ENCODE data around the gene ZHX3.

Gene ZHX3

DNA sequence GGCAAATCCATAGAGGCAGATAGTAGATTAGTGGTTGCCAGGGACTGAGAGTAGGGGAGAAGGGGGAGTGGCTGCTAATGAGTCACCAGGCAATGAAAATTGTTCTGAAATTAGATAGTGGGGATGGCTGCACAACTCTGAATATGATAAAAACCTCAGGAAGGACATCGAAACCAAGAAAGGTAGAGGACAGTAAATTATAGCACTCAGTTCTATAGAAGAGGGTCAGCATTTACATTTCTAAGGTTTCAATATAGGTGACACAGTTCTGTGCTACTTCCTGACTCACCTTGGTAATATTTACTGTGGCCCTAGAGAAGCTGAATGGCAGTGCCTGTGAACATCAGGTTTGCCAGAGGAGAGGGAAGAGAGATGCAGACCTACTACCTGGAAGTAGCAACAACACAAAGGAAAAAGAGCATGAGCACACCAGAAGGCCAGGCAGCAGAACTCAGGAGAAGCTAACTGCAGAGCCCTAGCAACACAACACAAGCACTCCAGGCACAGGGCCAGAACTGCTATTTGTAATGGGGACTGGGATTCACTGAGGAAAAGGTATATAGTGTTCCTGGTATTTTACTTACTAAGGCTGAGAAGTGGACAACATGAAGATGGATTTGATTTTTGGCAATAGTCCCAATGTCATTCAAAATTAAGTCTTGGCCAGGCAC is 104.2 kb downstream of the ZHX3 start:
- H3K9ac ChIP-seq (ENCODE audit: low read depth, low read length) = no peak overlapping the region
- no peaks in the 10 kb centered on the region for H3K4me1 ChIP-seq (ENCODE audit: insufficient read depth, low read length)
- H3K4me3 ChIP-seq (ENCODE audit: low read length) = no peak overlapping the region
- no peaks in the 10 kb centered on the region for H3K36me3 ChIP-seq (ENCODE audit: insufficient read depth, low read depth, low read length)
- H3K27ac ChIP-seq (ENCODE audit: low read length) = no peak overlapping the region
- H3K27me3 ChIP-seq (ENCODE audit: insufficient read depth, low read length) = no peaks in the 10 kb centered on the region
- H3K9me3 ChIP-seq (ENCODE audit: insufficient read depth, low read depth, low read length) = no peaks in the 10 kb centered on the region

DNA sequence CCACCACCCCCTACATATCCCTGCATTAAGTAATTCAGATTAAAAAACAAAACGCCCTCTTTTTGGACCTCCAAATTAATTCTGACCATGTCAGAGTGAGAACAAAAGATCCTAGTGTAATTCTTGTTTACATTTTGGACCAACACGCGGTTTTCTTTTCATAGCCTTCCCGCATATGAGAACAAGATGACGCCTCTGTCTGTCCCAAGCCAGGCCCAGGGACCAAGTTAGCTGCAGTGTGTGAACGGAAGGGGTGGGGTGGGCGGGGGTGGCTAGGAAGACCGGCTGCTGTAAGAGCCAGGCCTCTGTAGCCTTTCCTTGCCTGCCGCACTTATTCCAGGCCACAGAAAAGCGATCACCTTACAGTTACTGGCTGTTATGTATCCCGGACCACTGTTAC is 112.2 kb downstream of the ZHX3 start:
- Histone ChIP-seq H3K4me3 (ENCODE audit: low read length) (no peak overlapping the region), H3K27me3 (ENCODE audit: insufficient read depth, low read length) (no peaks in the 10 kb centered on the region), H3K36me3 (ENCODE audit: insufficient read depth, low read depth, low read length) (no peaks in the 10 kb centered on the region), H3K27ac (ENCODE audit: low read length) (no peak overlapping the region), H3K9me3 (ENCODE audit: insufficient read depth, low read depth, low read length) (no peaks in the 10 kb centered on the region), H3K4me1 (ENCODE audit: insufficient read depth, low read length) (no peaks in the 10 kb centered on the region), H3K9ac (ENCODE audit: low read depth, low read length) (no peak overlapping the region)

DNA sequence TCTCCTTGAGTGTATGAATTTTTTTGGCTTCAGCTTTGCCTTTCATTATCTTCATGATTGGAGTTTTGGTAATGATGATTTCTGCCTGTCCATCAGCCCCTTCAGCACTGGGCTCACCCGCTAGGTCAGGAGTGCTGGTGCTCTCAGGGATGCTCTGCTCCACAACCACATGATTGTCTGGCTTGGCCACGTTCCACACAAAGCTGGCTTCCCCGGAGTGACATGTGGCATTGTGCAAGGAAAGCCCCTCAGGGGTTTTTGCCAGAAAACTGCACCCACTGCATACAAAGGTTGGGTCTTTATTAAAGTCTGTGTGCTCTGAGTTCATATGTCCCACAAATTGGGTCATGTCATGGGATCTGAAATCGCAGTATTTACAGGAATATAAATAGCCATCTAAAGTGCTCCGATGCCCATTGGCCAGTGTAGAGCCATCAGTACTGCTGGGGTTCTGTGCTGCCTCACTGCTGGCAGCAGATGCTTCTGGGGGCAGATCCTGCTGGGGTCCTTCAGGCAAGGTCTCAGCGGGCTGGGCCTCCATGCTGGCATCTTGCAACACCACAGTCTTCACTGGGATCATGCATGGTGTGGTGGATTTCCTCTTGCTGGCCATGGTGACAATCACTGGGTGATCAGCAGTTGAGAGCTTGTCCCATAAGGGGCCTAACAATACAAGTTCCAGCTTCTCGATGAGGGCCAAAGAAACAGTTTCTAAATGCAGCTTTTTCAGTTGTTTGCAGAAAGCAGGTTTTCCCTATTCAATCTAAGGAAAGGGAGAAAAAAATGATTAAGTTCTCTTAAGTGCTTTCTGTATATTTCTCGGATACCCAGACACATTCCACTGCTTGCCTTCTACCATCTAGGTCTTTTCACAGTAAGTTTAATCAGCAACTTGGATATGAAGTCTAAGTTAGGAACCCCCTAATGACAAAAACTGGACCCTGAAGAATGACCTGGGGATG is 112.9 kb downstream of the ZHX3 start:
- H3K27me3 ChIP-seq (ENCODE audit: insufficient read depth, low read length) = no peaks in the 10 kb centered on the region
- no peaks in the 10 kb centered on the region for H3K4me1 ChIP-seq (ENCODE audit: insufficient read depth, low read length)
- H3K36me3 ChIP-seq (ENCODE audit: insufficient read depth, low read depth, low read length) = no peaks in the 10 kb centered on the region

DNA sequence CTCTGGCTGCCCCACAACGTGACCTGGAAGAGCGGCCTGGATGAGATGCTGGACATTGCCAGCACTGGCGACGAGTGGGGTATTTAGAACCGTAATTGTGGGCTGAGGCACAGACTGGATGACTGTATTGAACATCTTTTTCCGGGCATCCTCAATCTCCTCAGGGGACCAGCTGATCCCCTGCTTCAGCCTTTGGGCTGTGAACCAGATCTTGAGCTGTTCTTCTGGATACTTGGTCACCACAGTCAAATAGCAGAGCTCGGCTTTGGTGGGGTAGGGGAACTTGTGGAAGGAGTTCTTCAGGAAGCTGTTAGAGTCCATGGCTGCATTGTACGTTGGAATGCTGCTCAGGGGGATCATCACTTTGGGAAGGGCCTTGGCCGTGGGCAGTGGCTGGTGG is 113.9 kb downstream of the ZHX3 start:
- H3K9me3 ChIP-seq (ENCODE audit: insufficient read depth, low read depth, low read length) = no peaks in the 10 kb centered on the region; the same call in 1 of the 2 replicates
- H3K27ac ChIP-seq (ENCODE audit: low read length) = no peak overlapping the region
- no peak overlapping the region for H3K9ac ChIP-seq (ENCODE audit: low read depth, low read length)
- no peak overlapping the region for H3K4me3 ChIP-seq (ENCODE audit: low read length)
- no peaks in the 10 kb centered on the region for H3K4me1 ChIP-seq (ENCODE audit: insufficient read depth, low read length)
- no peaks in the 10 kb centered on the region for H3K27me3 ChIP-seq (ENCODE audit: insufficient read depth, low read length)
- no peaks in the 10 kb centered on the region for H3K36me3 ChIP-seq (ENCODE audit: insufficient read depth, low read depth, low read length)

More for the DNA sequence above, 112.9 kb downstream of the ZHX3 start:
- H3K9ac ChIP-seq (ENCODE audit: low read depth, low read length) = no peak overlapping the region
- no peaks in the 10 kb centered on the region for H3K9me3 ChIP-seq (ENCODE audit: insufficient read depth, low read depth, low read length)
- H3K27ac ChIP-seq (ENCODE audit: low read length) = no peak overlapping the region
- no peak overlapping the region for H3K4me3 ChIP-seq (ENCODE audit: low read length)

DNA sequence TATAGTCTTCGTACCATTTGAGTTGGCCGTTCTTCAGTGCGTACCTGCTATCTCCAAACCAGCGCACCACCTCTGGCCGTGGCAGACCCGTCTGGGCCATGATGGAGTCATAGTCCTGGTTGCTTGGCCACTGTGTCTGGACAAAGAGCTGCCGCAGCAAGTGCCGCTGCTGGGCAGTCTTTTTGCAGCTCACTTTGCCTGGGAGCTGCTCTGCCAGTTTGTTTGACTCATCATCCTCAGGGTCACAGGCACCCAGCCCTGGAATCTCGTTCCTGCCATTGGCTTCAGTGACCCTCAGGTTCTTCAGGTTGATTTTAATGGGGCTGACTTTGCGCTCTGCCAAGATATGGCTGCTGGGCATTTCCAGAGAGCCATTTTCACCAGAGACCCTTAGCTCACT is 115.1 kb downstream of the ZHX3 start:
- H3K4me3 ChIP-seq (ENCODE audit: low read length) = no peak overlapping the region
- no peaks in the 10 kb centered on the region for H3K36me3 ChIP-seq (ENCODE audit: insufficient read depth, low read depth, low read length)
- no peak overlapping the region for H3K27ac ChIP-seq (ENCODE audit: low read length)
- H3K9me3 ChIP-seq (ENCODE audit: insufficient read depth, low read depth, low read length) = peaks cover 6% of the 10 kb centered on the region; the same call in 1 of the 2 replicates
- no peaks in the 10 kb centered on the region for H3K27me3 ChIP-seq (ENCODE audit: insufficient read depth, low read length)
- H3K4me1 ChIP-seq (ENCODE audit: insufficient read depth, low read length) = no peaks in the 10 kb centered on the region
- H3K9ac ChIP-seq (ENCODE audit: low read depth, low read length) = no peak overlapping the region

DNA sequence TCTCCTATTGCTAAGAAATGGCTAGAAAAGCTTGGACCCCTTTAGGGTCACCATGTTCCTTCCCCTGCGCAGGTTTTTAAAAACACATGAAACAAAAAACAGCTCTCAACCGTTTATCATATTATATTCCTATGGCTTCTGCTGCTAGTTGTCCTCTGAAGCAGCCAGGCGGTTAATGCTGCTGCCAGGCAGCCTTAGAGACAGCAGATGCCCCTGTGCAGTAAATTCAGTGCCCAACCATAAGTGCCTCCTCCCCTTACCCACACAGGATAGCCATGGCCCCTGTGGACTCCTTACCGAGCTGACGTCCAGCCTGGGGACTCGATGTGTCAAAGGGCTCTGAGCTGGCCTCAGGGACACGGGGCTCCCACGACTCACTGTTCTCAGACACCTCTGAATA is 115.8 kb downstream of the ZHX3 start:
- peaks cover 6% of the 10 kb centered on the region; the same call in 1 of the 2 replicates for H3K9me3 ChIP-seq (ENCODE audit: insufficient read depth, low read depth, low read length)
- no peak overlapping the region for H3K4me3 ChIP-seq (ENCODE audit: low read length)
- no peaks in the 10 kb centered on the region for H3K27me3 ChIP-seq (ENCODE audit: insufficient read depth, low read length)
- no peak overlapping the region for H3K27ac ChIP-seq (ENCODE audit: low read length)
- no peaks in the 10 kb centered on the region for H3K4me1 ChIP-seq (ENCODE audit: insufficient read depth, low read length)
- no peak overlapping the region for H3K9ac ChIP-seq (ENCODE audit: low read depth, low read length)
- H3K36me3 ChIP-seq (ENCODE audit: insufficient read depth, low read depth, low read length) = no peaks in the 10 kb centered on the region

DNA sequence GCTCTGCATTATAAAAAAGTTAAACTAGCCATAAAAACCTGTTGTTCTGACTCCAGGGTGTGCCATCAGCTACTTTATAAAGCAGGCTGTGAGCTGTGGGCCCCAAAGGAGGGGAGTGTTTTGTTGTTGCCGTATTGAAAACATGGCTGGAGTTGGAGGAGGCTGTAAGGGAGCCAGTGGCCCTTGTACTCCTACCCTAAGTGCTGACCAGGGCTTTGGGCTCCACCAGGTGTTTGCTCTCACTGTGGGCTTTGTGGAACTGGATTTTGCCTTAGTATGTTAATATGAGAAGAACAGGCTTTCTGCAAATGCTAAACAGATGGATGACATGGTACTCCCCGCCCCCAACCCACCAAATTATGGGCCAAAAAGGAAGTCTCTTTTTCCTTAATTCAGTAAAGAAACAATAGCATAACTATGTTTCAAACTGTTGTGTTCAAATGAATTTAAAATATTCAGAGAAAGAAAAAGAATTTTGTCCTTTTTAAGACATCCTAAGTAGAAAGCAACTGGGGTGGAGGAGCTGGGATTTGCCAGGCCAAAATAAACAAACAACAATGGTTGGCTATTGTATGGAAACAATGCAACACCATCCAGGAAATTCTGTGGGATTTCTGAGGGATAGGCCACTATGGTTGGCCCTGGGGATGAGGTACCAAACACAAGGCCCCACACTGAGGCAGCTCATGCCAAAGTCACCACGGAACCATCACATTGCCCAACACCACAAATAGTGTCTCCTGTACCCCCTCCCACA is 116.9 kb downstream of the ZHX3 start:
- Histone ChIP-seq H3K27me3 (ENCODE audit: insufficient read depth, low read length) (no peaks in the 10 kb centered on the region), H3K36me3 (ENCODE audit: insufficient read depth, low read depth, low read length) (no peaks in the 10 kb centered on the region), H3K4me3 (ENCODE audit: low read length) (no peak overlapping the region), H3K9ac (ENCODE audit: low read depth, low read length) (no peak overlapping the region), H3K4me1 (ENCODE audit: insufficient read depth, low read length) (no peaks in the 10 kb centered on the region), H3K9me3 (ENCODE audit: insufficient read depth, low read depth, low read length) (peaks cover 6% of the 10 kb centered on the region; the same call in 1 of the 2 replicates), H3K27ac (ENCODE audit: low read length) (no peak overlapping the region)

DNA sequence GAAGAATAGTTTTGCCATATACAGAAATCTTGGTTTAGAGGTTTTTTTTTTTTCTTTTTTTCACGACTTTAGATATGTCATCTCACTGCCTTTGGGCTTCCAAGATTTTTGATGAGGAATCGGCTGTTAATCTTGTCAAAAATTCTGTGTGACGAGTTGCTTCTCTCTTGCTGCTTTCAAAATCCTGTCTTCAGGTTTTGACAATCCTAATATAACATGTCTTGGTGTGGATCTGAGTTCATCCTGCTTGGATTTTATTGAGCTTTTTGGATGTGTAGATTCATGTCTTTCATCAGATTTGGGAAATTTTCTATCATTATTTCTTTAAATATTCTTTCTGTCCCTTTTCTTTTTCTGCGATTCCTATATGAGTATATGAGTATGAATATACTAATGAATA is 119.1 kb downstream of the ZHX3 start:
- H3K36me3 ChIP-seq (ENCODE audit: insufficient read depth, low read depth, low read length) = no peaks in the 10 kb centered on the region
- H3K4me1 ChIP-seq (ENCODE audit: insufficient read depth, low read length) = no peaks in the 10 kb centered on the region
- H3K9ac ChIP-seq (ENCODE audit: low read depth, low read length) = no peak overlapping the region
- H3K27ac ChIP-seq (ENCODE audit: low read length) = no peak overlapping the region
- H3K4me3 ChIP-seq (ENCODE audit: low read length) = no peak overlapping the region
- H3K27me3 ChIP-seq (ENCODE audit: insufficient read depth, low read length) = no peaks in the 10 kb centered on the region
- peaks cover 6% of the 10 kb centered on the region; the same call in 1 of the 2 replicates for H3K9me3 ChIP-seq (ENCODE audit: insufficient read depth, low read depth, low read length)

DNA sequence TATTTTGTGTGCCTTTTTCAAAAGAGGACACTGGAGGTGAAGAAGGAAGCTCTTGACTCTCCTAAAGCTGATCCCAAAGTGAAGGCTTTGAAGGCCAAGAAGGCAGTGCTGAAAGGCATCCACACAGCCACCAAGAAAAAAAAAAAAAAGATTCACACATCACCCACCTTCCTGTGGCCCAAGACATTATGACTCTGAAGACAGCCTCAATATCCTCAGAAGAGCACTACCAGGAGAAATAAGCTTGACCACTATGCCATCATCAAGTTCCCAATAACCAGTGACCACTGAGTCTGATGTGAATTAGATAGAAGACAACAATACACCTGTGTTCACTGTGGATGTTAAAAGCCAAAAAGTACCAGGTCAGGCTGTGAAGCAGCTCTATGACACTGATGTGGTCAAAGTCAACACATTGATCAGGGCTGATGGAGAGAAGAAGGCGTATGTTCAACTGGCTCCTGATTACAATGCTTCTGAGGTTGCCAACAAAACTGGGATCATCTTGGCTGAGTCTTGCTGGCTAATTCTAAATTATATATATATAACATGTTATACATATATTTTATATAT is 120.8 kb downstream of the ZHX3 start:
- Histone ChIP-seq H3K4me1 (ENCODE audit: insufficient read depth, low read length) (no peaks in the 10 kb centered on the region), H3K27me3 (ENCODE audit: insufficient read depth, low read length) (no peaks in the 10 kb centered on the region), H3K36me3 (ENCODE audit: insufficient read depth, low read depth, low read length) (no peaks in the 10 kb centered on the region), H3K9ac (ENCODE audit: low read depth, low read length) (no peak overlapping the region), H3K9me3 (ENCODE audit: insufficient read depth, low read depth, low read length) (peaks cover 6% of the 10 kb centered on the region), H3K27ac (ENCODE audit: low read length) (no peak overlapping the region), H3K4me3 (ENCODE audit: low read length) (no peak overlapping the region)

DNA sequence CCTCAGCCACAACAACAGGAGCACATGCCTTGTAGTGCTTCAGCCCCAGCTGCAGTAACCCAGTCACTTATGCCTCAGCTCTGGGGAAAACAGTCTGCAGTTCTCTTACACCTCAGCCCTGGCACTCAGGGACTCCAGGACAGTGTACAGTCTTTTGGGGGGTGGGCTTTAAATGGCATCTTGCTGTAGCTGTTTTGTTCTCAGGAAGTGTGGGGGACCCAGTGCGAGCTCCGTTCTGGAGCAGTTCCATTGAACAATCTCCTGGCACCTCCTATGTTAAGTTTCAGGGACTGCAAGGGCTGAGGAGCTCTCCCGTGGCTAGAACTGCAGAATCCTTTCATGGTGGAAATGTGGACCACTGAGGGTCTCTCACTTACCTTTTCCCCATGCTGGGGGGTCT is 125.0 kb downstream of the ZHX3 start:
- Histone ChIP-seq H3K9ac (ENCODE audit: low read depth, low read length) (no peak overlapping the region), H3K36me3 (ENCODE audit: insufficient read depth, low read depth, low read length) (no peaks in the 10 kb centered on the region), H3K4me1 (ENCODE audit: insufficient read depth, low read length) (no peaks in the 10 kb centered on the region), H3K27ac (ENCODE audit: low read length) (no peak overlapping the region), H3K4me3 (ENCODE audit: low read length) (no peak overlapping the region), H3K9me3 (ENCODE audit: insufficient read depth, low read depth, low read length) (no peaks in the 10 kb centered on the region; the same call in none of the 2 replicates), H3K27me3 (ENCODE audit: insufficient read depth, low read length) (no peaks in the 10 kb centered on the region)

All from iPS-20b (cell line).